ENCODE data around the gene KCNE4. TPM values are rescaled to one million over a fixed set of nuclear protein-coding genes. Genes with fewer than 3 reads are reported as not detected.
A peak's percentile ranks its signal among the peaks of the same experiment; 100 is the strongest.

Gene KCNE4
- polyA plus RNA-seq, 1 of the 3 experiments (the other 2 are of a cell fraction): 0.20 TPM

GRCh38 chr2:223062396-223062795 lies 10.4 kb downstream of the KCNE4 start (continued):
- TF ChIP-seq PBX3 (IDR thresholded peaks at IDR 0.05): peak; percentile 26; the same call in 1 of the 2 replicates

GRCh38 chr2:223065107-223065506 lies 13.1 kb downstream of the KCNE4 start:
- DNase-seq: no peak
- ChIA-PET POLR2A (no interaction called here), CTCF (no interaction called here)
- Histone ChIP-seq H4K20me1 (ENCODE audit: insufficient read depth) (no peaks in the 10 kb centered on the region), H3K4me3 (ENCODE audit: low read depth in 2 of 2, low read length in 1 of 2) (no peak overlapping the region), H3K27ac (ENCODE audit: low read depth in 2 of 2, low read length in 1 of 2) (no peak overlapping the region), H3K9me3 (no peaks in the 10 kb centered on the region), H2AFZ (ENCODE audit: low read depth) (no peak overlapping the region), H3K36me3 (replicated peaks in 1 of 2; ENCODE audit: control insufficient read depth in 1 of 2, insufficient read depth in 2 of 2, low read length in 1 of 2) (no peaks in the 10 kb centered on the region), H3K4me1 (ENCODE audit: control insufficient read depth in 1 of 2, insufficient read depth in 2 of 2, low read depth in 1 of 2, low read length in 1 of 2) (peaks cover 0 to 45% of the 10 kb centered on the region in 2 experiments; a peak in 2 of 4 replicates), H3F3A (replicated peaks; ENCODE audit: insufficient read depth) (peaks cover 41% of the 10 kb centered on the region), H3K27me3 (ENCODE audit: insufficient read depth) (no peaks in the 10 kb centered on the region), H3K79me2 (ENCODE audit: insufficient read depth) (no peaks in the 10 kb centered on the region), H3K9ac (no peak overlapping the region), H3K9me2 (no peaks in the 10 kb centered on the region), H3K4me2 (no peak overlapping the region)
- TF ChIP-seq REST (IDR thresholded peaks at IDR 0.05; ENCODE audit: low read depth, low read length): no peak
- whole genome bisulfite sequencing (ENCODE audit: low lambda C conversion rate): 94% methylated on average over 5 of the region's 5 CpGs

GRCh38 chr2:223066721-223067120 lies 14.7 kb downstream of the KCNE4 start:
- H3K4me2 ChIP-seq: no peak overlapping the region
- H3K27me3 ChIP-seq (ENCODE audit: insufficient read depth): no peaks in the 10 kb centered on the region
- peaks cover 0 to 30% of the 10 kb centered on the region in 2 experiments; a peak in 1 of 4 replicates for H3K4me1 ChIP-seq (ENCODE audit: control insufficient read depth in 1 of 2, insufficient read depth in 2 of 2, low read depth in 1 of 2, low read length in 1 of 2)
- H3F3A ChIP-seq (replicated peaks; ENCODE audit: insufficient read depth): peaks cover 30% of the 10 kb centered on the region
- WGBS (ENCODE audit: low lambda C conversion rate): 92% methylated on average over 5 of the region's 5 CpGs
- no peak overlapping the region for H3K9ac ChIP-seq
- H3K9me2 ChIP-seq: no peaks in the 10 kb centered on the region
- DNase-seq: no peak
- no peak overlapping the region for H3K27ac ChIP-seq (ENCODE audit: low read depth in 2 of 2, low read length in 1 of 2)
- no peak overlapping the region for H3K4me3 ChIP-seq (ENCODE audit: low read depth in 2 of 2, low read length in 1 of 2)
- H2AFZ ChIP-seq (ENCODE audit: low read depth): no peak overlapping the region
- no peaks in the 10 kb centered on the region for H3K9me3 ChIP-seq
- CTCF ChIA-PET: no interaction called here
- no peaks in the 10 kb centered on the region for H3K36me3 ChIP-seq (replicated peaks in 1 of 2; ENCODE audit: control insufficient read depth in 1 of 2, insufficient read depth in 2 of 2, low read length in 1 of 2)
- POLR2A ChIA-PET: no interaction called here
- H4K20me1 ChIP-seq (ENCODE audit: insufficient read depth): no peaks in the 10 kb centered on the region
- H3K79me2 ChIP-seq (ENCODE audit: insufficient read depth): no peaks in the 10 kb centered on the region
- TF ChIP-seq EZH2phosphoT487 (IDR thresholded peaks at IDR 0.05; ENCODE audit: borderline replicate concordance, low read depth): no peak
- TF ChIP-seq NRF1 (IDR thresholded peaks at IDR 0.05; ENCODE audit: low read depth, low read length): no peak
- no peak for TF ChIP-seq CHD2 (IDR thresholded peaks at IDR 0.05; ENCODE audit: low read length, partially characterized antibody)
- TF ChIP-seq USF2 (IDR thresholded peaks at IDR 0.05; ENCODE audit: borderline replicate concordance, low read depth, low read length): no peak
- no peak for TF ChIP-seq MXI1 (IDR thresholded peaks at IDR 0.05; ENCODE audit: low read depth, low read length)
- TF ChIP-seq TCF12 (IDR thresholded peaks at IDR 0.05): no peak
- no peak for TF ChIP-seq CTCF (IDR thresholded peaks at IDR 0.05)
- no peak for TF ChIP-seq FOSL2 (IDR thresholded peaks at IDR 0.05; ENCODE audit: borderline replicate concordance, low read depth)
- TF ChIP-seq IRF3 (IDR thresholded peaks at IDR 0.05; ENCODE audit: low read depth, low read length): no peak
- TF ChIP-seq SIN3A (IDR thresholded peaks at IDR 0.05; ENCODE audit: borderline replicate concordance, low read depth, low read length): no peak
- no peak for TF ChIP-seq TAF1 (IDR thresholded peaks at IDR 0.05; ENCODE audit: borderline replicate concordance, low read depth, low read length)
- no peak for TF ChIP-seq RAD21 (IDR thresholded peaks at IDR 0.05; ENCODE audit: low read length)
- TF ChIP-seq RCOR1 (IDR thresholded peaks at IDR 0.05; ENCODE audit: low read length): no peak
- no peak for TF ChIP-seq JUND (IDR thresholded peaks at IDR 0.05)
- no peak for TF ChIP-seq NFIC (IDR thresholded peaks at IDR 0.05; ENCODE audit: borderline replicate concordance)

Data from SK-N-SH (cell line).